PFSK-1 (cell line): ENCODE data around the gene FBP2.

Experiments
- POLR2AphosphoS5 ChIP-seq: IDR thresholded peaks from 2 replicates; pipeline ENCODE4 v1.6.1; 2012; ENCODE audit warnings: low read depth, mild to moderate bottlenecking, control low read depth, low read length, moderate library complexity
- REST ChIP-seq, 2 experiments: IDR thresholded peaks; 2 replicates each; pipeline versions ENCODE4 v1.6.1 to v1.8.0; 2011 to 2012; ENCODE audit warnings: low read depth in 2 of 2, low read length in 2 of 2, control low read depth in 1 of 2, inconsistent platforms in 1 of 2, mild to moderate bottlenecking in 1 of 2, moderate library complexity in 1 of 2; ENCODE audit not compliant: insufficient read depth in 1 of 2
- TAF1 ChIP-seq: IDR thresholded peaks from 2 replicates; pipeline ENCODE4 v1.6.1; 2012; ENCODE audit warnings: low read length, control low read depth, borderline replicate concordance; ENCODE audit not compliant: insufficient read depth

GRCh38 chr9:94566550-94566949, 27.1 kb downstream of the FBP2 start:
- TF ChIP-seq POLR2AphosphoS5 (no peak), REST (IDR thresholded peaks at IDR 0.05; ENCODE audit: insufficient read depth in 1 of 2, low read depth in 2 of 2, low read length in 2 of 2) (no peak), TAF1 (no peak)
